Small intestine (tissue), 7 donors: ENCODE data around the gene WSCD2. TPM values are rescaled to one million over a fixed set of nuclear protein-coding genes. Genes with fewer than 3 reads are reported as not detected.

Experiments used
- DNase-seq, 2 donors: peaks; one replicate each; pipeline versions ENCODE4 v3.0.0 to v3.0.0-alpha.2; 2013
- FAIRE-seq: peaks from 2 replicates; lab custom pipeline; 2012; peaks lifted over from hg19 to GRCh38; lab: Jason Lieb, UNC
- H3K27ac ChIP-seq, 3 donors: one replicate each; pipeline ENCODE4 v1.5.1; 2013; ENCODE audit warnings: low read length in 2 of 3, mild to moderate bottlenecking in 2 of 3, control low read depth in 1 of 3, inconsistent platforms in 1 of 3, low read depth in 1 of 3, moderate library complexity in 1 of 3
- H3K27me3 ChIP-seq, 3 donors: one replicate each; pipeline ENCODE4 v1.6.1; 2013; ENCODE audit warnings: low read length in 3 of 3, inconsistent platforms in 1 of 3; ENCODE audit not compliant: control insufficient read depth in 3 of 3, insufficient read depth in 3 of 3
- H3K36me3 ChIP-seq, 3 donors: one replicate each; pipeline ENCODE4 v1.6.1; 2013; ENCODE audit warnings: low read length in 3 of 3, inconsistent platforms in 1 of 3, low read depth in 1 of 3, mild to moderate bottlenecking in 1 of 3, moderate library complexity in 1 of 3; ENCODE audit not compliant: control insufficient read depth in 3 of 3, insufficient read depth in 2 of 3
- H3K4me1 ChIP-seq, 3 donors: one replicate each; pipeline ENCODE4 v1.6.1; 2013; ENCODE audit warnings: low read length in 2 of 3, inconsistent platforms in 1 of 3, low read depth in 1 of 3, mild to moderate bottlenecking in 1 of 3, moderate library complexity in 1 of 3; ENCODE audit not compliant: control insufficient read depth in 3 of 3, insufficient read depth in 2 of 3
- H3K4me3 ChIP-seq, 3 donors: one replicate each; pipeline ENCODE4 v1.5.1; 2013; ENCODE audit warnings: low read length in 3 of 3, control low read depth in 1 of 3, inconsistent platforms in 1 of 3, low read depth in 1 of 3, mild to moderate bottlenecking in 1 of 3, moderate library complexity in 1 of 3
- H3K9me3 ChIP-seq, 2 donors: one replicate each; pipeline ENCODE4 v1.6.1; 2013; ENCODE audit warnings: low read depth in 1 of 2, low read length in 1 of 2; ENCODE audit not compliant: control insufficient read depth in 2 of 2, insufficient read depth in 1 of 2
- WGBS, 3 donors: extraction: QIAGEN DNeasy Blood & Tissue Kit; methylation state at CpG; one replicate each; pipeline ENCODE4 v1.1.7; 2013; 5-methylcytosine and 5-hydroxymethylcytosine counted together
- polyA plus RNA-seq, 4 donors: library from polyadenylated mRNA; stranded (reverse) in 3 of 4; unstranded in 1 of 4; fragments of 200-250 nt in 3 of 4; fragments of 120-200 nt in 1 of 4; gene quantifications; one replicate each; pipeline versions ENCODE4 v1.2.1 to v1.2.3, GENCODE V29; 2013
- donor health status: healthy with polysubstance abuse.
- donor health status: control.
- donor health status: control.
- donor health status: Bipolar disorder and iron deficiency.
- donor health status: healthy.

WSCD2 gene
- polyA plus RNA-seq, 4 donors, result 1.1 to 1.2 TPM; not detected in 2

DNA sequence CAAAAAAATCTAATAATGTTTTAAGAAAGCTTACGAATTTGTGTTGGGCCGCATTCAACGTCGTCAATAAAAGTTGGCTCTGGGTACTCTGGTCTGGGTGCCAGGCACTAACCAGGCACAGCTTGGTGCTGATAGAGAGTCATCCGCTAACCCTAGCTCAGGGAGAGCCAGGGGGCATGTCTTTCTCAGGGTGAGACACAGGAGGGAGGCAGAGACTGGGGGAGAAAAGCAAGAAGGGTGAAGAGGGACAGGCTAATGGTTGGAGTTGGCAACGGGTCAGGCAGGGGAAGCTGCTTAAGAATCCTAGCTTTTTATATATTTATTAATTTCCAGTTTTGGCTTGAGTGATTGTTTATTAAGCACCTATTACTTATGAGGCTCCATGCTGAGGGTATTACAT is 105.1 kb downstream of the WSCD2 start:
- peaks cover 0 to 8% (median 0%) of the 10 kb centered on the region in 3 donors for H3K27me3 ChIP-seq
- no peaks in the 10 kb centered on the region for H3K9me3 ChIP-seq
- WGBS, 3 donors, result 80 to 89% (median 87%) methylated on average over 6 of the region's 6 CpGs
- H3K36me3 ChIP-seq, result no peaks in the 10 kb centered on the region
- no peak for FAIRE-seq
- no peak overlapping the region for H3K4me3 ChIP-seq
- no peak for DNase-seq
- no peak overlapping the region for H3K27ac ChIP-seq
- no peaks in the 10 kb centered on the region for H3K4me1 ChIP-seq

DNA sequence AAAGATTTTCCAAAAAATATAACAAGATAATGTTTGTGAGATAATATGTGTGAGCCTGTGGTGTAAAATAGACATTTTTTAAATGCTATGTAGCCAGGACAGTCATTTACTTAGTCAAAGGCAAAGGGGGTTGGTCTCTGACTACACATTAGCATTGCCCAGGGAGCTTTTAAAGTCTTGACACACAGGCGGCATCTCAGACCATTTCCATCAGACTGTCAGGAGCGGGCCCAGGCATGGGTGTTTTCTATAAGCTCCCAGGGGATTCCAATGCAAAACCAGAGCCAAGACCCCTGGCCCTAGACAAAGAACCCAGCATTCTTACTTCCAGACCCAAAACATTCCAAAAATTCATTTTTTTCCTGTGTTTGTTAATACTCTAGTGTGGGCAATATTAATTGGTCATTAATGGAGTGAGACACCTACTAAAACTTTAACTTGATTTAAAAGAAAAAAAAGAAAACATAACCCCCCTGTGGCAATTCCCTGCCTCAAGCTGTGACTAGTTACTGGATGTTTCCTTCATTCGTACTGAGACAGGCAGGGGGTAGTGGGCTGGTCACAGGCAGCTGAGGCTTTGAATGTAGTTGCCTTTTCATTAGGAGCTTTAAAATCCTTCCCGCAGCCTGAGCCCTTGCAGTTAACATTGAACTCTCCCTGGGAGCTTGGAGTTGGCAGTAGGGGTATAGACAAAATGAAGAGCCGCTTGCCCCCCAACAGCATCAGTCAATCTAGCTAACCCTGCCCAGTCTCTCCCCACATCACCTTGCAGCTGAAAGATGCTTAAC is 106.3 kb downstream of the WSCD2 start:
- FAIRE-seq (no peak), DNase-seq (no peak)
- Histone ChIP-seq H3K4me3 (no peak overlapping the region), H3K36me3 (no peaks in the 10 kb centered on the region), H3K9me3 (no peaks in the 10 kb centered on the region), H3K27ac (no peak overlapping the region), H3K4me1 (no peaks in the 10 kb centered on the region), H3K27me3 (peaks cover 0 to 8% (median 0%) of the 10 kb centered on the region in 3 donors)
- 40 to 55% (median 47%) methylated on average over 5 of the region's 5 CpGs for WGBS, 3 donors

DNA sequence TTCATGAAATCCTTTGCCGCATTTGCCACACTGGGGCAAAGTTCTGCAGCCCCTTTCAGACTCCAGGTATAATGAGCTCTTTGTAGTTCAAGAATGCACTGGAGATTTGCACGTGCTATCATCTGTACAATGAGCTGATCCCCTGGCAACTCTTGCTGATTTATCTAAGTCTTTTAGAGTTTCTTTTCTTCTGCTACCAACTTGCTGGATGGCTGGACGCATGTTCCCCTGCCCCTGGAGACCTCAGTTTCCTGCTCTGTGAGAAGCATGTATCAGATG is 106.8 kb downstream of the WSCD2 start:
- Histone ChIP-seq H3K36me3 (no peaks in the 10 kb centered on the region), H3K27ac (no peak overlapping the region), H3K9me3 (no peaks in the 10 kb centered on the region), H3K4me1 (no peaks in the 10 kb centered on the region), H3K4me3 (no peak overlapping the region), H3K27me3 (peaks cover 0 to 8% (median 0%) of the 10 kb centered on the region in 3 donors)
- no peak for FAIRE-seq
- 35 to 49% (median 46%) methylated on average over 3 of the region's 3 CpGs for WGBS, 3 donors
- no peak for DNase-seq

DNA sequence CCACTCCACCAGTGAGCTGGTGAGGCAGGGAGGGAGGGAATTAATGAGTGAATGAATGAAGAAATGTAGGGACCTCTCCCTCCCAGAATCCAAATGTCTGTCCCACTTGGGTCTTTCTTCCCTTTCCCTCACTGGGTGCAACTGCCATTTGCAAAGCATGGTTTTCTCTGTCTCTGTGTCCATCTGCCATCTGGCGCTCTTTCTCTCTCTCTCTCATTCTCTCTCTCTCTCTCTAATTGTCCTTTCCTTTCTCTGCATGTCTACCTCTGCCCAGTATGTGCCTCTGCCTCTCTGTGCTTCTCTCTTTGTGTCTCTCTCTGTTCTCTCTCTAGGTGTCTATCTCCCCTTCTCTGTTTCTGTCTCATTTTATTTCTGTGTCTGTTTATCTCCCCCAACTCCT is 107.3 kb downstream of the WSCD2 start:
- Histone ChIP-seq H3K9me3 (no peaks in the 10 kb centered on the region), H3K27me3 (peaks cover 0 to 8% (median 0%) of the 10 kb centered on the region in 3 donors), H3K36me3 (no peaks in the 10 kb centered on the region), H3K4me1 (no peaks in the 10 kb centered on the region), H3K27ac (no peak overlapping the region), H3K4me3 (no peak overlapping the region)
- WGBS, 3 donors, result 80 to 92% (median 91%) methylated on average over 1 of the region's 1 CpG
- FAIRE-seq, result no peak
- no peak for DNase-seq

DNA sequence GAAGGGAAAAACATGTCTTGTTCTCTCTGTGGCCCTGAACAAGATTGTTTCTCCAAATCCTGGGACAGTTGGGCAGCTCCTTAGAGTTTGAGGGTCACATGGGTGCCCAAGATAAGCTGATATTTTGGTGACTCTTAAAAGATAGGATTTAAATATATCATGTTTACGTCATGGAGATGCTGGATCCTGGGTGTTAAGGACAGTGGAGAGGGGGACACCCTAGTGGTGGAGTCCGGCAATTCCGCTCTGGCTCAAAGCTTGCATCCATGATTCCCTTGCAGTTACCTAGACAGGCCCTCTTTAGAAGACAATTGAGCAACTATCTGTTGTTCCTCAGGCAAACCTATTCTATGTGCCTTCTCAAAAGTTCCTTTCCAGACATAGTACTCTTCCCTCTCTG is 108.2 kb downstream of the WSCD2 start:
- no peak overlapping the region for H3K27ac ChIP-seq
- FAIRE-seq (no peak), DNase-seq (no peak)
- WGBS, 3 donors, result 75 to 87% (median 84%) methylated on average over 3 of the region's 3 CpGs
- no peaks in the 10 kb centered on the region for H3K36me3 ChIP-seq
- H3K9me3 ChIP-seq, result no peaks in the 10 kb centered on the region
- peaks cover 0 to 8% (median 0%) of the 10 kb centered on the region in 3 donors for H3K27me3 ChIP-seq
- H3K4me1 ChIP-seq, result no peaks in the 10 kb centered on the region
- H3K4me3 ChIP-seq, result no peak overlapping the region

DNA sequence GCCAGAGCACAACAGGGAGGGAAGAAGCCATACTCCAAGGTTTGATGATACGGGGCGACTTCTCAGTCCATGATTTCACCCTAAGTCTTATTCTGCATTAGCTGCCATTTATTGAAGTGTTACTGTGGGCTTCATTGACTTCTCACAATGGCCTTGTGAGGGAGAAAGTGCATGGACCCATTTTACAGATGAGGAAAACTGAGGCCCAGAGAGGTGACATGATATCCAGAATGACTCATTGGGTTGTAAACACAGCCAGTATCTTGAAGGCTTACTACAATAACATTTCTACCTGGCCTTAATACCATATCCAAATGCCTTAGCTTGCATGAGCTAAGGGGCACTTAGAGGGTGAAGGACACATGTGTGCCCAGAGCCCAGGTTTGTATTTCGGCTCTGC is 109.4 kb downstream of the WSCD2 start:
- Histone ChIP-seq H3K27ac (no peak overlapping the region), H3K27me3 (peaks cover 0 to 8% (median 0%) of the 10 kb centered on the region in 3 donors), H3K36me3 (no peaks in the 10 kb centered on the region), H3K9me3 (no peaks in the 10 kb centered on the region), H3K4me1 (no peaks in the 10 kb centered on the region), H3K4me3 (no peak overlapping the region)
- 91 to 95% (median 92%) methylated on average over 3 of the region's 3 CpGs for WGBS, 3 donors
- FAIRE-seq (no peak), DNase-seq (no peak)

DNA sequence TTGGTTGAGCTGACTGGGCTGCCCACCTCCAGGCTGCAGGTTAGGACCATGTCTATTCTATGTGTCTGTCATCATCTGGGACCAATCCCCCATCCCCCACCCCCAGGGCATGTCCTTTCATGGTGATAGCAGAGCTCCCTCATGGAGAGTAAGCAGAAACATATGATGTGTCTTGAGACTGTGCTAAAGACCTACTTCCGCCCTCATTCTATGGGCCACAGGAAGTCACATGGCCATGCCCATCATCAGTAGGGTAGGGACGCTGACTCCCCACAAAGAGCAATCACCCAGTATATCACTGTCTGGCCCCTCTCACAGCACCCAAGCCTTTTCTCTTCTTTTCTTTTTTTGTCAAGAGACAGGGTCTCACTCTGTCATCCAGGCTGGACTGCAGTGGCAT is 110.3 kb downstream of the WSCD2 start:
- Histone ChIP-seq H3K27me3 (peaks cover 0 to 8% (median 0%) of the 10 kb centered on the region in 3 donors), H3K9me3 (no peaks in the 10 kb centered on the region), H3K36me3 (no peaks in the 10 kb centered on the region), H3K4me3 (no peak overlapping the region), H3K4me1 (no peaks in the 10 kb centered on the region), H3K27ac (no peak overlapping the region)
- FAIRE-seq (no peak), DNase-seq (no peak)
- WGBS, 3 donors, result 68 to 91% (median 71%) methylated on average over 2 of the region's 2 CpGs

DNA sequence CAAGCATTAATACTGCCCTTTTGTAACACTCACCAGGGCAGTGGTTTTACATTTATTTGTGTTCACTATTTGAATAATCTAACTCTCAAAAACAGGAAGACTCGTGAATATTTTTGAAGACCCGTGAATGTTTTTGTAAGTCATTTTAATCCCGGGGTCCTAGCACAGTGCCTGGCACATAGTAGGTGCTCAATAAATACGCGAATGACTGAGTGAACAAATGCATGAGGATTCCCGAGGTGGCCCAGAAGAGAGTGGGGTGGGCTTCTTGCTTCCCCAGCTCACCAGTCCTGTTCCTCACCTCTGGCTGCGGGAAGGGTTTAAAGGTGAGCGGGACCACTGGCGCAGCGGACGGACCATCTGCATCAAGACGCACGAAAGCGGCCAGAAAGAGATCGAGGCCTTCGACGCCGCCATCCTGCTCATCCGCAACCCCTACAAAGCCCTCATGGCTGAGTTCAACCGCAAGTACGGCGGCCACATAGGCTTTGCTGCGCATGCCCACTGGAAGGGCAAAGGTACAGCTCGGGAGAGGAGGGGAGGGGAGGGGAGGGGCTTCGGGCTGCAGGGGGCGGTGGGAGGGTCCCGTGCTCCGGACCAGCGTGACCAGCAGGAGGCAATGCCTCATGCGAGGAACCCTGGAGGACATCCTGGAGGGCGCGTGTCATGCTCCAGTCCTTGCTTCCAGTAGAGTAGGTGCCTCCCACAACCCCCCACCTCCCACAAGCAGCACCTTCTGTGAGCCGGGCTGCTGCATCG is 111.1 kb downstream of the WSCD2 start:
- H3K27ac ChIP-seq, result no peak overlapping the region
- H3K9me3 ChIP-seq, result no peaks in the 10 kb centered on the region
- DNase-seq (no peak), FAIRE-seq (no peak)
- H3K4me1 ChIP-seq, result no peaks in the 10 kb centered on the region
- no peaks in the 10 kb centered on the region for H3K36me3 ChIP-seq
- 44 to 59% (median 52%) methylated on average over 34 of the region's 34 CpGs for WGBS, 3 donors
- no peak overlapping the region for H3K4me3 ChIP-seq
- peaks cover 0 to 8% (median 0%) of the 10 kb centered on the region in 3 donors for H3K27me3 ChIP-seq
